ENCODE measurements around the gene ANO4.
A peak's percentile ranks its signal among the peaks of the same experiment; 100 is the strongest.

The ANO4 gene

GRCh38 chr12:100951756-100952155 is 157.2 kb downstream of the ANO4 start:
- TF ChIP-seq GLIS3 (CRISPR knock-in tag; IDR thresholded peaks at IDR 0.05), result no peak
- TF ChIP-seq CSDC2 (CRISPR knock-in tag; IDR thresholded peaks at IDR 0.05), result no peak
- no peak for TF ChIP-seq TOX (CRISPR knock-in tag; IDR thresholded peaks at IDR 0.05; ENCODE audit: borderline replicate concordance)
- no peak for TF ChIP-seq ZC3H10 (CRISPR knock-in tag; IDR thresholded peaks at IDR 0.05)
- no peak for TF ChIP-seq ZNF70 (CRISPR knock-in tag; IDR thresholded peaks at IDR 0.05)
- TF ChIP-seq CSRNP3 (CRISPR knock-in tag; IDR thresholded peaks at IDR 0.05), result no peak
- TF ChIP-seq ZFP30 (CRISPR knock-in tag; IDR thresholded peaks at IDR 0.05), result no peak
- TF ChIP-seq PPARA (CRISPR knock-in tag; IDR thresholded peaks at IDR 0.05; ENCODE audit: borderline replicate concordance), result no peak
- TF ChIP-seq POU6F1 (CRISPR knock-in tag; IDR thresholded peaks at IDR 0.05; ENCODE audit: borderline replicate concordance, low read depth), result no peak
- TF ChIP-seq OSR1 (CRISPR knock-in tag; IDR thresholded peaks at IDR 0.05), result no peak
- ATAC-seq, result no peak

GRCh38 chr12:100953217-100953616 is 158.6 kb downstream of the ANO4 start:
- ATAC-seq, result peak; percentile 40
- TF ChIP-seq CREB5 (CRISPR knock-in tag; IDR thresholded peaks at IDR 0.05; ENCODE audit: low read depth) (no peak), ISL1 (CRISPR knock-in tag; IDR thresholded peaks at IDR 0.05) (peak; percentile 20; the same call in 1 of the 2 replicates)

GRCh38 chr12:100953677-100954076 is 159.1 kb downstream of the ANO4 start:
- no peak for TF ChIP-seq CSRNP3 (CRISPR knock-in tag; IDR thresholded peaks at IDR 0.05)
- no peak for TF ChIP-seq ARNTL (CRISPR knock-in tag; IDR thresholded peaks at IDR 0.05; ENCODE audit: borderline replicate concordance, low read depth)
- no peak for TF ChIP-seq ZNF8 (CRISPR knock-in tag; IDR thresholded peaks at IDR 0.05)
- TF ChIP-seq ZFP30 (CRISPR knock-in tag; IDR thresholded peaks at IDR 0.05), result no peak
- TF ChIP-seq POU6F1 (CRISPR knock-in tag; IDR thresholded peaks at IDR 0.05; ENCODE audit: borderline replicate concordance, low read depth), result no peak
- TF ChIP-seq ZNF565 (CRISPR knock-in tag; conservative IDR thresholded peaks at IDR 0.05; ENCODE audit: low read depth), result no peak
- TF ChIP-seq ESRRG (CRISPR knock-in tag; IDR thresholded peaks at IDR 0.05), result no peak
- no peak for TF ChIP-seq SNAI2 (CRISPR knock-in tag; IDR thresholded peaks at IDR 0.05)
- TF ChIP-seq TCF4 (CRISPR knock-in tag; IDR thresholded peaks at IDR 0.05; ENCODE audit: borderline replicate concordance), result no peak
- TF ChIP-seq CREB5 (CRISPR knock-in tag; IDR thresholded peaks at IDR 0.05; ENCODE audit: low read depth), result no peak
- TF ChIP-seq PATZ1 (CRISPR knock-in tag; IDR thresholded peaks at IDR 0.05; ENCODE audit: borderline replicate concordance), result no peak
- no peak for TF ChIP-seq CSDC2 (CRISPR knock-in tag; IDR thresholded peaks at IDR 0.05)
- no peak for TF ChIP-seq BACH2 (CRISPR knock-in tag; IDR thresholded peaks at IDR 0.05; ENCODE audit: borderline replicate concordance)
- ATAC-seq, result no peak
